Lower leg skin (tissue), 4 donors: ENCODE measurements around the gene GTPBP8. TPM values are rescaled to one million over a fixed set of nuclear protein-coding genes. Genes with fewer than 3 reads are reported as not detected.

Source experiments
- DNase-seq, 2 donors: peaks; one replicate each; pipeline ENCODE4 v3.0.0-alpha.2; 2019; ENCODE audit warnings: low spot score in 2 of 2
- H3K4me3 ChIP-seq: fragments of 200-600 bp; sonication (generic); 2 replicates; pipeline ENCODE4 v1.5.1; 2017; ENCODE audit warnings: mild to moderate bottlenecking, low read depth; ENCODE audit not compliant: poor library complexity, severe bottlenecking
- POLR2A ChIP-seq, 2 donors: fragments of 450-650 bp; IDR thresholded peaks; one replicate each; pipeline ENCODE4 v1.6.1; 2016 to 2017; ENCODE audit warnings: antibody characterized with exemption in 2 of 2, mild to moderate bottlenecking in 1 of 2, moderate library complexity in 1 of 2
- WGBS, 2 donors: methylation state at CpG; one replicate each; pipeline ENCODE4 v1.1.5; 2018; 5-methylcytosine and 5-hydroxymethylcytosine counted together
- intact Hi-C: fragments of 100-400 bp; cut with DNase I; formaldehyde crosslinking; loops from one replicate; pipeline ENCODE4 v1.15.0; 2023; ENCODE audit warnings: low total_unique reads
- total RNA-seq, 4 donors: library from RNA; depleted of rRNA; stranded (reverse); fragments of >200 nt; gene quantifications; one replicate each; pipeline ENCODE4 v1.1.0, GENCODE V29; 2016
- TF ChIP-seq, protein P1 (sequence below), 3 donors: fragments of 450-650 bp; IDR thresholded peaks; one replicate each; pipeline ENCODE4 v1.5.1; 2016; ENCODE audit warnings: antibody characterized with exemption in 3 of 3, mild to moderate bottlenecking in 3 of 3, moderate library complexity in 2 of 3

GTPBP8 gene
- total RNA-seq, 4 donors from 2014 or later, result 11.8 to 32.7 (median 19.8) TPM

DNA sequence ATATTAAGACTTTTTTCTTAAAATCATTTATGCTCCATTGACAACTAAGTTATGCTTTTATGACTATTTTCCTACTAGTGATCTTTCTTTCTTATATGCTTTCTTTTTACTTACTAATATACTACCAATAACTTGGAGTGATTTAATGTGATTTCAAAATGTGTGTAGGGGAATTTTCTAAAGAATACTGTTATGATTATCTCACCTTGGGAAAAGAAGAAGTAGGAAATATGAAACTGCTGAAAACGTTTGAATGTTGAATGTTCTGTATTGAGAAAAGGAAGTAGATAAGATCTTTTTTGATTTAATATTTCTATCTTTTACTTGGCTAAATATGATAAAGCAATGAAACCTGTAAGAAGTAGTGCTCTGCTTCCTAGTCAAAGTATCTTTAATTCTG, 8.1 kb upstream of the GTPBP8 start:
- TF ChIP-seq, protein P1, sequence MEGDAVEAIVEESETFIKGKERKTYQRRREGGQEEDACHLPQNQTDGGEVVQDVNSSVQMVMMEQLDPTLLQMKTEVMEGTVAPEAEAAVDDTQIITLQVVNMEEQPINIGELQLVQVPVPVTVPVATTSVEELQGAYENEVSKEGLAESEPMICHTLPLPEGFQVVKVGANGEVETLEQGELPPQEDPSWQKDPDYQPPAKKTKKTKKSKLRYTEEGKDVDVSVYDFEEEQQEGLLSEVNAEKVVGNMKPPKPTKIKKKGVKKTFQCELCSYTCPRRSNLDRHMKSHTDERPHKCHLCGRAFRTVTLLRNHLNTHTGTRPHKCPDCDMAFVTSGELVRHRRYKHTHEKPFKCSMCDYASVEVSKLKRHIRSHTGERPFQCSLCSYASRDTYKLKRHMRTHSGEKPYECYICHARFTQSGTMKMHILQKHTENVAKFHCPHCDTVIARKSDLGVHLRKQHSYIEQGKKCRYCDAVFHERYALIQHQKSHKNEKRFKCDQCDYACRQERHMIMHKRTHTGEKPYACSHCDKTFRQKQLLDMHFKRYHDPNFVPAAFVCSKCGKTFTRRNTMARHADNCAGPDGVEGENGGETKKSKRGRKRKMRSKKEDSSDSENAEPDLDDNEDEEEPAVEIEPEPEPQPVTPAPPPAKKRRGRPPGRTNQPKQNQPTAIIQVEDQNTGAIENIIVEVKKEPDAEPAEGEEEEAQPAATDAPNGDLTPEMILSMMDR (IDR thresholded peaks at IDR 0.05), result no peak
- no peak for TF ChIP-seq POLR2A (IDR thresholded peaks at IDR 0.05)
- no peak overlapping the region for H3K4me3 ChIP-seq
- intact Hi-C loops, result no loop called here
- 19 to 25% methylated on average over 1 of the region's 1 CpG for WGBS, 2 donors
- DNase-seq, result no peak

DNA sequence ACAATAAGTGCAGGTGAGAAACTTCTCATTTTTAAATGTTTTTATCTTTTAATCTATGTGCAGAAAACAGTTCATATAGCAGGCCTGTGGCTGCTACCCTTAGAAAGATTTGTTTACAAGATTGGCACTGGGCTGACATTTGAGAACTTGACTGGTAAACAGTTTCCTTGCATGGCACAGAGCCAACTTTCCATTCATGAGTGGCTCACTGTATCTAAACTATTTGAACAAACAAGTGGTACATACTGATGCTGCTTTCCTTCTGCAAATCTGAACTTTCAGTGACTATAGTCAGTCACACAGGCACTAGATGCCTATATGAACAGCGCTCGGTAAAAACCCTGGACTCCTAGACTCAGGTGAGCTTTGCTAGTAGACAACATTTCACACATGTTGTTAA, 6.3 kb upstream of the GTPBP8 start:
- 80 to 88% methylated on average over 2 of the region's 2 CpGs for WGBS, 2 donors
- DNase-seq, result no peak
- TF ChIP-seq, protein P1 (IDR thresholded peaks at IDR 0.05), result no peak
- intact Hi-C loops, result no loop called here
- H3K4me3 ChIP-seq, result no peak overlapping the region

DNA sequence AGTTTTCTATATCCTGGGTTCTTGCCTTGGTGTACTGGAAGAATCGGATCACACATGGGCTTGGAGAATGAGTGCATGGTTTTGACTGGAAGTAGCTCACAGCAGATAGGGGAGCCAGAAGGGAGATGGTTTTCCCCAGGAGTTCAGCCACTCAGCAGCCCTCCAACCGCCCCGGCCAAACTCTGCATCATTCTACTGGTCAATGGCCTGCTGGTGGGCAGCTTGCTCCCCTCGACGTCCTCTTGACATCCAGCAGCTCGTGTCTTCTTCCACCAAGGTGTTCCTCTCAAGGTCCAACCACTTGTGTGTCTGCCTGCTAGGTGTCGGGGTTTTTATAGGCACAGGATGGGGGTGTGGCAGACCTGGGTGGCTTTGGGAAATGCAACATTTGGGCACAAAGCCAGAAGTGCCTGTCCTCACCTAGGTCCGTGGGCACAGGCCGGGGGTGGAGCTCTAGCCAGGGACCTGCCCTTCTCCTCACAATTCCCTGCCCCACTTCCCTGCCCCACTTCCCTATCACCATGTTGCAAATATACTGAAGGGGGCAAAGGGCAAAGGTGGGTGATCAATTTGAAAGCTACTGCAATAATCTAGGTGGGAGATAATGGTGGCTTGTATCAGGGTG, 3.0 kb upstream of the GTPBP8 start:
- intact Hi-C loops, result no loop called here
- no peak for DNase-seq
- 84 to 91% methylated on average over 9 of the region's 9 CpGs for WGBS, 2 donors
- TF ChIP-seq POLR2A (IDR thresholded peaks at IDR 0.05), result no peak
- TF ChIP-seq, protein P1 (IDR thresholded peaks at IDR 0.05), result no peak
- no peak overlapping the region for H3K4me3 ChIP-seq

DNA sequence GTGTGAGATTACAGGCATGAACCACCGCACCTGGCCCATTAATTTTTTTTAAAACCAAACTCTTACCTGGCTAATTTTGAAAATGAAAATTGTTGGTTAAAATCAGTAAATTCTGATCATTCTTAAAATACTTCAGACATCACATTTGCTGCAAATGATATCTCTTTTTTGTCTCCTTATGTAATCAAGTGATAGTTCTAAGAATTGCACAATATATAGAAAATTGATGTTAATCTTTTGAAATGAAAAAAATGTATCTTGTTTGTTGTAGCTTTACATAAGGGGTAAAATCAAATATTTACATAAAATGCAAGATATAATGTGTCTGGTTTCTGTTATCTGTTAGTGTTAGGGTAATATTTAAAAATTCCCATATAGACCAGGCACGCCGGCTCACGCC, 5.0 kb downstream of the GTPBP8 start:
- TF ChIP-seq POLR2A (IDR thresholded peaks at IDR 0.05), result no peak
- TF ChIP-seq, protein P1 (IDR thresholded peaks at IDR 0.05), result no peak

DNA sequence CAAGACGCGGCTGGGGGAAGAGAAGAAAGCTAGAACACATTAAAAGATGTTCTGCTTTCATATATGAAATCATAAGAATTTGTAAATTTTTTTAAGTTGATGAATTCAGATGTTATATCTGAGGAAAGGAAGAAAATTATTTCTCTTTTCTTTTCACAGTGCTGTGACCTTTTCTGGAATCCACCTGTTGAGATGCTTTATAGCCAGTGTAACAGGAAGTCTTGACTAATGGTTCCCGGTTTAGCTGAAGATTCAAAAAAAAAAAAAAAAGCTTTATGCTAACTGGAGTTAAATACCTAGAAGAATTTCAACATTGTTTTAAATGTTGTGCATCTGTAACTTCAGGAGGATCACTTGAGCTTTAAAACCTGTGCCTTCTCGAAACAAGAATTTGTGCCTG, 9.9 kb downstream of the GTPBP8 start:
- TF ChIP-seq POLR2A (IDR thresholded peaks at IDR 0.05), result no peak
- TF ChIP-seq, protein P1 (IDR thresholded peaks at IDR 0.05), result no peak
- intact Hi-C loops, result no loop called here
- no peak overlapping the region for H3K4me3 ChIP-seq
- no peak for DNase-seq
- 73 to 79% methylated on average over 4 of the region's 4 CpGs for WGBS, 2 donors

More for the DNA sequence above, 5.0 kb downstream of the GTPBP8 start:
- no peak for DNase-seq
- H3K4me3 ChIP-seq, result no peak overlapping the region
- WGBS, 2 donors, result 94 to 95% methylated on average over 4 of the region's 4 CpGs
- intact Hi-C loops, result no loop called here

DNA sequence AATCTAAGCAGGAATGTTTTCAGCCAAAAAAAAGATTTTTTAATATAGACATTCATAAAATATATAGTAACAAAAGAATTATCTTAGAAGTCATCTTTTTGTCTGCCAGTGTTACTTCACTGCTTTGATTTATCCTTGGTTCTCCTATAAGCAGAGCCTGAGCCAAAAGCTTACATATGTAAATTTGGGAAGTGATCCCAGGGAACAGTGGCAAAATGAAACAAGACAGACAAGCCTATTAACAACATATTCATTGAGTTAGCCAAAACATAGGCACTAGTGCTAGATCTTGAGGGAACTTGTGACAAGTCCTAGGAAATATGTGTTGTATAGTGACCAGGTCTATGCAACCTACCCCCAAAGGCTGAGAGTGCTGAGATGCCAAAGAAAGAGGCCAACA, 11.3 kb downstream of the GTPBP8 start:
- DNase-seq, result no peak
- intact Hi-C loops, result no loop called here
- H3K4me3 ChIP-seq, result no peak overlapping the region
- TF ChIP-seq POLR2A (IDR thresholded peaks at IDR 0.05), result no peak
- TF ChIP-seq, protein P1 (IDR thresholded peaks at IDR 0.05), result no peak
